HL-60 (cell line): ENCODE results near the gene MND1.

Experiments used
- POLR2AphosphoS5 ChIP-seq: IDR thresholded peaks from 2 replicates; pipeline ENCODE4 v1.6.1; 2012; ENCODE audit warnings: low read depth
- TF ChIP-seq, protein P1 (sequence below): IDR thresholded peaks from one replicate; pipeline ENCODE4 v1.5.1; 2011; ENCODE audit warnings: low read length, control low read depth, inconsistent platforms; ENCODE audit not compliant: insufficient read depth

- TF ChIP-seq, protein P1, sequence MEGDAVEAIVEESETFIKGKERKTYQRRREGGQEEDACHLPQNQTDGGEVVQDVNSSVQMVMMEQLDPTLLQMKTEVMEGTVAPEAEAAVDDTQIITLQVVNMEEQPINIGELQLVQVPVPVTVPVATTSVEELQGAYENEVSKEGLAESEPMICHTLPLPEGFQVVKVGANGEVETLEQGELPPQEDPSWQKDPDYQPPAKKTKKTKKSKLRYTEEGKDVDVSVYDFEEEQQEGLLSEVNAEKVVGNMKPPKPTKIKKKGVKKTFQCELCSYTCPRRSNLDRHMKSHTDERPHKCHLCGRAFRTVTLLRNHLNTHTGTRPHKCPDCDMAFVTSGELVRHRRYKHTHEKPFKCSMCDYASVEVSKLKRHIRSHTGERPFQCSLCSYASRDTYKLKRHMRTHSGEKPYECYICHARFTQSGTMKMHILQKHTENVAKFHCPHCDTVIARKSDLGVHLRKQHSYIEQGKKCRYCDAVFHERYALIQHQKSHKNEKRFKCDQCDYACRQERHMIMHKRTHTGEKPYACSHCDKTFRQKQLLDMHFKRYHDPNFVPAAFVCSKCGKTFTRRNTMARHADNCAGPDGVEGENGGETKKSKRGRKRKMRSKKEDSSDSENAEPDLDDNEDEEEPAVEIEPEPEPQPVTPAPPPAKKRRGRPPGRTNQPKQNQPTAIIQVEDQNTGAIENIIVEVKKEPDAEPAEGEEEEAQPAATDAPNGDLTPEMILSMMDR, result no peak
- no peak for TF ChIP-seq POLR2AphosphoS5
Measured at GRCh38 chr4:153434190-153434589, 89.7 kb downstream of the MND1 start.
